MM.1S (cell line): Measurements from ENCODE around the gene CHN1.

Experiments
- DNase-seq: peaks from one replicate; pipeline ENCODE4 v3.0.0-alpha.2; 2015
- H2AFZ ChIP-seq: fragments of 300-600 bp; sonication (generic); 2 replicates; pipeline ENCODE4 v1.6.0; 2016; ENCODE audit warnings: antibody characterized with exemption, low read length
- H3F3A ChIP-seq: fragments of 300-600 bp; sonication (generic); 2 replicates; pipeline ENCODE4 v1.6.1; 2016; ENCODE audit warnings: mild to moderate bottlenecking, antibody characterized with exemption, low read length, moderate library complexity, mixed read lengths; ENCODE audit not compliant: insufficient read depth
- H3K27ac ChIP-seq: fragments of 300-600 bp; sonication (generic); 2 replicates; pipeline ENCODE4 v1.5.1; 2016; ENCODE audit warnings: mild to moderate bottlenecking, low read length
- H3K27me3 ChIP-seq: fragments of 300-600 bp; sonication (generic); replicated peaks from 2 replicates; pipeline ENCODE4 v1.6.0; 2016; ENCODE audit warnings: low read length; ENCODE audit not compliant: insufficient read depth
- H3K36me3 ChIP-seq: fragments of 300-600 bp; sonication (generic); replicated peaks from 2 replicates; pipeline ENCODE4 v1.6.1; 2016; ENCODE audit warnings: mild to moderate bottlenecking, low read length, mixed read lengths; ENCODE audit not compliant: insufficient read depth
- H3K4me1 ChIP-seq: fragments of 300-600 bp; sonication (generic); 2 replicates; pipeline ENCODE4 v1.6.1; 2016; ENCODE audit warnings: low read length, mixed read lengths
- H3K4me2 ChIP-seq: fragments of 300-600 bp; sonication (generic); 2 replicates; pipeline ENCODE4 v1.6.0; 2016; ENCODE audit warnings: low read depth, low read length
- H3K4me3 ChIP-seq: fragments of 300-600 bp; sonication (generic); 2 replicates; pipeline ENCODE4 v1.5.1; 2016; ENCODE audit warnings: low read length, mixed read lengths
- H3K79me2 ChIP-seq: fragments of 300-600 bp; sonication (generic); 2 replicates; pipeline ENCODE4 v1.6.1; 2016; ENCODE audit warnings: mixed run types, low read length, mixed read lengths
- H3K9ac ChIP-seq: fragments of 300-600 bp; sonication (generic); 2 replicates; pipeline ENCODE4 v1.6.1; 2016; ENCODE audit warnings: low read length, mixed read lengths
- H3K9me2 ChIP-seq: fragments of 300-600 bp; sonication (generic); replicated peaks from 2 replicates; pipeline ENCODE4 v1.6.1; 2016; ENCODE audit warnings: mild to moderate bottlenecking, low read length, mixed read lengths; ENCODE audit not compliant: insufficient read depth
- H3K9me3 ChIP-seq: fragments of 300-600 bp; sonication (generic); replicated peaks from 2 replicates; pipeline ENCODE4 v1.6.1; 2016; ENCODE audit warnings: mild to moderate bottlenecking, low read length, mixed read lengths; ENCODE audit not compliant: insufficient read depth
- H4K20me1 ChIP-seq: fragments of 300-600 bp; sonication (generic); 2 replicates; pipeline ENCODE4 v1.6.1; 2016; ENCODE audit warnings: mild to moderate bottlenecking, low read length, moderate library complexity, mixed read lengths; ENCODE audit not compliant: insufficient read depth
- EZH2 ChIP-seq: fragments of 300-600 bp; sonication (generic); optimal IDR thresholded peaks from 2 replicates; pipeline ENCODE3; 2017; ENCODE audit warnings: low read depth, mild to moderate bottlenecking, antibody characterized with exemption, low read length, mixed read lengths
- EZH2phosphoT487 ChIP-seq: fragments of 300-600 bp; sonication (generic); IDR thresholded peaks from 2 replicates; pipeline ENCODE4 v1.6.1; 2018; ENCODE audit warnings: antibody characterized with exemption, low read length
- TF ChIP-seq, protein P1 (sequence below): fragments of 300-600 bp; sonication (generic); IDR thresholded peaks from 2 replicates; pipeline ENCODE4 v1.5.1; 2016; ENCODE audit warnings: antibody characterized with exemption, low read length, mixed read lengths

The CHN1 gene

DNA sequence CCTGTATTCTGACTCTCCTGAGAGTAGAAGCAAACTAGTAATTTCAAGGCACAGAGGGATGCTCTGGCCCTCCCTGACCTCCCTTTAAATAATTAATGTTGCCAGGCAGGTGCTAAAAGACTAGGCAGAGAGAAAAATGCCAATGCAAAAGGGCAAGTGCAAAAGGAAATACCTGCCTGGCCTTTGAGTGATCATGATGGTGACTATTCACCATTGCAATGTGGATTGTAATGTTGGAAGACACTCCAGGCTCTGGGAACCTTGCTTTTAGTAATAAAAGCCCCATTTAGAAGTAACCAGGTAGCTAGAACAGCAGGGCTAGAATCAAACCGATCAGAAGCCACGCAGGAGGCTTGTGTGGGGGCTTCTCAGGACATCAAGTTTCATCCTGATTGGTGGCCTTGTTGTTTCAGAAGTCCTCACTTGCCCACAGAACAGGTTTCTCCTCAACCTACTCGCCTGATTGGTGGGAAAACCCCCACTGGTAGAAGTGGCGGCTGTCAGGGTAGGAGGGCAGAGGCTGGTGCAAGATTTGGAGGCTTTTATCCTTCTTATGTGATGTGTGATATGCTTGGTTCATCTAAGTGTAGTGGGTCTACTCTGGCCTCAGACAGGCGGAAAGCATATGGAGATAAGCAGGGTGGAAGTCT, 224.9 kb downstream of the CHN1 start:
- Histone ChIP-seq H3K9me3 (no peaks in the 10 kb centered on the region), H3F3A (no peaks in the 10 kb centered on the region), H3K4me2 (no peak overlapping the region), H3K27ac (no peak overlapping the region), H3K36me3 (no peaks in the 10 kb centered on the region), H3K9me2 (no peaks in the 10 kb centered on the region), H3K4me3 (no peak overlapping the region), H3K27me3 (no peaks in the 10 kb centered on the region), H3K79me2 (no peaks in the 10 kb centered on the region), H4K20me1 (no peaks in the 10 kb centered on the region), H3K9ac (no peak overlapping the region), H3K4me1 (no peaks in the 10 kb centered on the region), H2AFZ (no peak overlapping the region)
- DNase-seq: no peak
- TF ChIP-seq, protein P1, sequence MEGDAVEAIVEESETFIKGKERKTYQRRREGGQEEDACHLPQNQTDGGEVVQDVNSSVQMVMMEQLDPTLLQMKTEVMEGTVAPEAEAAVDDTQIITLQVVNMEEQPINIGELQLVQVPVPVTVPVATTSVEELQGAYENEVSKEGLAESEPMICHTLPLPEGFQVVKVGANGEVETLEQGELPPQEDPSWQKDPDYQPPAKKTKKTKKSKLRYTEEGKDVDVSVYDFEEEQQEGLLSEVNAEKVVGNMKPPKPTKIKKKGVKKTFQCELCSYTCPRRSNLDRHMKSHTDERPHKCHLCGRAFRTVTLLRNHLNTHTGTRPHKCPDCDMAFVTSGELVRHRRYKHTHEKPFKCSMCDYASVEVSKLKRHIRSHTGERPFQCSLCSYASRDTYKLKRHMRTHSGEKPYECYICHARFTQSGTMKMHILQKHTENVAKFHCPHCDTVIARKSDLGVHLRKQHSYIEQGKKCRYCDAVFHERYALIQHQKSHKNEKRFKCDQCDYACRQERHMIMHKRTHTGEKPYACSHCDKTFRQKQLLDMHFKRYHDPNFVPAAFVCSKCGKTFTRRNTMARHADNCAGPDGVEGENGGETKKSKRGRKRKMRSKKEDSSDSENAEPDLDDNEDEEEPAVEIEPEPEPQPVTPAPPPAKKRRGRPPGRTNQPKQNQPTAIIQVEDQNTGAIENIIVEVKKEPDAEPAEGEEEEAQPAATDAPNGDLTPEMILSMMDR: no peak
- TF ChIP-seq EZH2phosphoT487: no peak
- no peak for TF ChIP-seq EZH2

DNA sequence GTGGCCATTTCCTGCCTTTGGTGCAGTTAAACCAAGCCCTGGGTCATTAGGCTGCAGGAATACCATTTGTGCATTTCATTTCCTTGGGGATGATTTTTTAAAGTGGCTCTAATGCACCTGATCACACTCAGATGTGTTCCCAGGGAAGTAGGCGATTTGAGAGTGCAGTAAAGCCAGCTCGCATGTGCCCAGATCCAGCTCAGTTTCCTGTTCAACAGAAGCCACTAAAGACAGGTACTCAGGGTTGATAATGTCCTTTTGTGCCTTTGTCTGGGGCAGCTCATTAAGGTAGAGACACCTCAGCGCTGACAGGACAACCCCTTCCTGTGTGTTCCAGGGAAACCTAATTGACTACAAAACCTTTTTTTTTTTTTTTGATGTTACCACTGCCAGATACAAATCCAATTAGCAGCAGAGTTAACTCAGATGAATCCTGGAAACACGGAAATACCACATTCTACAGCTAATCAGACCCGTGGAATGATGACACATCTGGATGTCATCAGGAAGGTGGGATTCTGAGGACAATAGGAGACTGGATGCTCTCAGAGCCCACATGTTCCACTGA, 225.7 kb downstream of the CHN1 start:
- no peak overlapping the region for H2AFZ ChIP-seq
- no peaks in the 10 kb centered on the region for H3K4me1 ChIP-seq
- no peak overlapping the region for H3K27ac ChIP-seq
- H3K36me3 ChIP-seq: no peaks in the 10 kb centered on the region
- no peaks in the 10 kb centered on the region for H3K27me3 ChIP-seq
- no peak for TF ChIP-seq EZH2
- TF ChIP-seq EZH2phosphoT487: no peak
- TF ChIP-seq, protein P1: no peak
- no peak overlapping the region for H3K9ac ChIP-seq
- no peaks in the 10 kb centered on the region for H3K79me2 ChIP-seq
- H3K9me2 ChIP-seq: no peaks in the 10 kb centered on the region
- no peak overlapping the region for H3K4me3 ChIP-seq
- H4K20me1 ChIP-seq: no peaks in the 10 kb centered on the region
- no peak for DNase-seq
- no peaks in the 10 kb centered on the region for H3K9me3 ChIP-seq
- H3K4me2 ChIP-seq: no peak overlapping the region
- no peaks in the 10 kb centered on the region for H3F3A ChIP-seq

DNA sequence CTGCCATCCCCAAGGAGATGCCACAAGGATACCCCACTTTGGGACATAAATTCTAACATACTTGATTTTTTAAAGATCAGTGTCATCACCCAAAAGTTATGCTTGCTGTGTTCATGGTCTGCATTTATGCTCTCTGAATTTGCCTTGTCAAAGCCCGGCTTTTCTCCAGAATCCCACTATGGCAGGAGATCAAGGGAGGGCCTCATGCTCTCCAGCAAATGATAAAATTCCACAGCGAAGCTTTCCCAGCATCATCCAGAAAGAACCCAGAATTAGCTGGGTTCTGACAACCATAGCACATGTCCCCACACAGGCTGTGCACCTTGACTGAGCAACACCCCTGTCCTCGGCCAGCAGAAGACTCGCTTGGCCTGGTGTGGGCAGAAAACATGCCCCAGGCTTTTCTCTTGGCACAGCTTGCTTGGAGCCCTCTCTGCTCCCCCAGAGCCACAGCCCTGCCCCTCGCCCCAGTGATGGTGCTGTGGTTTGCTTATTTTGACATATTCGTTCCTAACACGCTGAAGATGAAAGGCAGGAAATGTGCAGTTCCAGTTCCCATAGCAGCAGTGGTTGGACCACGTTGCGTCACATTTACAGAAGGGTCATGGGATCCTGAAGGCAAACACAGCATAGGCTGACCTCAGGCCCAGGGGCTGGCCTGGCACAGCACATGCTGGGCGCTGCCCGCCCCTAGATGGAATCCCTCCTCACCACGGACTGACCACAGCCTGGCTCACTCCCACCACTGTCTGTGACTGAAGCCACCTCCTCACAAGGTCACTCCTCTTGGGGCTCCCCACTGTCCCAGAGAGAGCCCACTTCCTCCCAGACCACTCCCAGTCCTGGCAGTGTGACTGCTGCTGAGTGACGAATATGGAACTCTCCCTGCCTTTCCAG, 226.8 kb downstream of the CHN1 start:
- Histone ChIP-seq H3K9me3 (no peaks in the 10 kb centered on the region), H3K4me3 (no peak overlapping the region), H3F3A (no peaks in the 10 kb centered on the region), H3K27ac (no peak overlapping the region), H3K79me2 (no peaks in the 10 kb centered on the region), H3K27me3 (no peaks in the 10 kb centered on the region), H3K4me2 (no peak overlapping the region), H3K9ac (no peak overlapping the region), H4K20me1 (no peaks in the 10 kb centered on the region), H3K36me3 (no peaks in the 10 kb centered on the region), H2AFZ (no peak overlapping the region), H3K9me2 (no peaks in the 10 kb centered on the region), H3K4me1 (no peaks in the 10 kb centered on the region)
- no peak for DNase-seq
- TF ChIP-seq, protein P1: no peak
- TF ChIP-seq EZH2 (no peak), EZH2phosphoT487 (no peak)
